ENCODE data around the gene CCDC73.
"Not testable (repeated sequence)": the region's sequence is repeated elsewhere in the genome, so short reads cannot be mapped to it uniquely, and the experiment has no call there.

CCDC73 gene

GRCh38 chr11:32698579-32698978, 95.9 kb downstream of the CCDC73 start:
- no peak for FAIRE-seq
- DNase-seq (ENCODE audit: insufficient read length): no peak
- TF ChIP-seq POLR2A (IDR thresholded peaks at IDR 0.05; ENCODE audit: low read depth, low read length) (no peak), TAF1 (IDR thresholded peaks at IDR 0.05; ENCODE audit: borderline replicate concordance, low read depth, low read length) (no peak), POLR2AphosphoS5 (IDR thresholded peaks at IDR 0.05; ENCODE audit: low read depth, low read length) (no peak)

- no peak for DNase-seq (ENCODE audit: insufficient read length)
- no peak for FAIRE-seq
- TF ChIP-seq POLR2AphosphoS5 (IDR thresholded peaks at IDR 0.05; ENCODE audit: low read depth, low read length) (no peak), TAF1 (IDR thresholded peaks at IDR 0.05; ENCODE audit: borderline replicate concordance, low read depth, low read length) (no peak), POLR2A (IDR thresholded peaks at IDR 0.05; ENCODE audit: low read depth, low read length) (no peak)
Observed at GRCh38 chr11:32671051-32671450, 123.4 kb downstream of the CCDC73 start.

GRCh38 chr11:32659672-32660071, 134.8 kb downstream of the CCDC73 start:
- TF ChIP-seq POLR2A (IDR thresholded peaks at IDR 0.05; ENCODE audit: low read depth, low read length): no peak
- TF ChIP-seq POLR2AphosphoS5 (IDR thresholded peaks at IDR 0.05; ENCODE audit: low read depth, low read length): no peak
- TF ChIP-seq TAF1 (IDR thresholded peaks at IDR 0.05; ENCODE audit: borderline replicate concordance, low read depth, low read length): no peak
- DNase-seq (ENCODE audit: insufficient read length) (no peak), FAIRE-seq (no peak)

GRCh38 chr11:32658639-32659406, 135.6 kb downstream of the CCDC73 start:
- TF ChIP-seq POLR2A (IDR thresholded peaks at IDR 0.05; ENCODE audit: low read depth, low read length): no peak
- FAIRE-seq (no peak), DNase-seq (ENCODE audit: insufficient read length) (no peak)

- no peak for FAIRE-seq
- DNase-seq (ENCODE audit: insufficient read length): no peak
- TF ChIP-seq POLR2AphosphoS5 (IDR thresholded peaks at IDR 0.05; ENCODE audit: low read depth, low read length): no peak
- no peak for TF ChIP-seq POLR2A (IDR thresholded peaks at IDR 0.05; ENCODE audit: low read depth, low read length)
- TF ChIP-seq TAF1 (IDR thresholded peaks at IDR 0.05; ENCODE audit: borderline replicate concordance, low read depth, low read length): no peak
Observed at GRCh38 chr11:32643526-32643925, 150.9 kb downstream of the CCDC73 start.

- FAIRE-seq: no peak
Observed at GRCh38 chr11:32641361-32641760, 153.1 kb downstream of the CCDC73 start.

DNA sequence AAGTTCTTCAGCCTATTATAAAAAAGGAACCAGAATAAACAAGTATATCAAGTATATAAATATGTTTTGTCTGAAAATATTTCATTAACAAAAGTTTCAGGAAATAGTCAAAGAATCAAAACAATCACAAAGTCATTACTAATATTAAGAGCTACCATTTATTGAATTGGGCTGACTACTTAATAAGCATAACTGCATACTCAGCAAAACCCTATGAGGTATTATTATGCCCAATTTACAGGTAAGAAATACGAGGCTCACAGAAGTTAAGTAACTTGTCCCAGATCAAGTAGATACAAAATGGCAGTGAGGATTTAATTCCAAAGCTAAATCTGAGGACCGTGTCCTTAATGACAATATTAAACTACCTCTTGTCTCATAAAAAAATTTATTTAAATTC, 158.6 kb downstream of the CCDC73 start:
- FAIRE-seq (no peak), DNase-seq (ENCODE audit: insufficient read length) (no peak)
- TF ChIP-seq TAF1 (IDR thresholded peaks at IDR 0.05; ENCODE audit: borderline replicate concordance, low read depth, low read length): no peak
- no peak for TF ChIP-seq POLR2AphosphoS5 (IDR thresholded peaks at IDR 0.05; ENCODE audit: low read depth, low read length)
- TF ChIP-seq POLR2A (IDR thresholded peaks at IDR 0.05; ENCODE audit: low read depth, low read length): no peak

More at GRCh38 chr11:32641361-32641760, 153.1 kb downstream of the CCDC73 start:
- no peak for DNase-seq (ENCODE audit: insufficient read length)
- TF ChIP-seq POLR2AphosphoS5 (IDR thresholded peaks at IDR 0.05; ENCODE audit: low read depth, low read length): no peak
- no peak for TF ChIP-seq POLR2A (IDR thresholded peaks at IDR 0.05; ENCODE audit: low read depth, low read length)
- TF ChIP-seq TAF1 (IDR thresholded peaks at IDR 0.05; ENCODE audit: borderline replicate concordance, low read depth, low read length): no peak

DNA sequence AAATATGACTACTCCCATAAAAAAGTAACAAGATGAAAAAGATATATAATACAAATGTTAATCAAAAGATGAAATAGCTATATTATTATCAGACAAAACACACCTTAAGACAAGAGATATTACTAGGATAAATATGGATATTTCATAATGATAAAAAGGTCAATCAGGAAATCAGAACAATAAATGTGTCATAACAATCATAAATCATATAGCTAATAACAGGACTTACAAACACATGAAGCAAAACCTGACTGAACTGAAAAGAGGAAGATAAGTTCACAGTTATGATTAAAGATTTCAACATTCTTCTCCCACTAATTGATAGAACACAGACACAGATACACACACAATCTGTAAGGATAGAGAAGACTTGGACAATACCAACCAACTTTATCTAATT, 163.6 kb downstream of the CCDC73 start:
- TF ChIP-seq POLR2A (IDR thresholded peaks at IDR 0.05; ENCODE audit: low read depth, low read length): no peak
- no peak for TF ChIP-seq POLR2AphosphoS5 (IDR thresholded peaks at IDR 0.05; ENCODE audit: low read depth, low read length)
- no peak for TF ChIP-seq TAF1 (IDR thresholded peaks at IDR 0.05; ENCODE audit: borderline replicate concordance, low read depth, low read length)
- FAIRE-seq (no peak), DNase-seq (ENCODE audit: insufficient read length) (no peak)

DNA sequence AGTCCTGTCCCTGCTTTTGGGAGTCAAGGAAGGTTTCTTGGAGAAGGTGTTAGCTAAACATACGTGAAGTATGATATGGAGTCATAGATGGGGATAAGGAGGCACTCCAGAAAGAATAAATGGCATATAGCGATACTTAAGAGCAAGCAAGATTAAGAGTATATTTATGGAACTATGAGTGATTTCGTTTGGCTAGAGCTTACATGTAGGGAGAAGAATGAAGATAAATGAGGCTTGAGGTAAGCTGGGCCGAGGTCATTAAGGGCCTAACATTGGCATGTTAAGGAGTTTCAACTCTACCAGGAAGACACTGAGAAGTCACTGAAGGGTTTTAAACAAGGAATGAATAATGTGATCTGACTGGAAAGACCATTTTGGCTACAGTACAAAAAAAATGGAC, 177.6 kb downstream of the CCDC73 start:
- TF ChIP-seq TAF1 (IDR thresholded peaks at IDR 0.05; ENCODE audit: borderline replicate concordance, low read depth, low read length) (no peak), POLR2A (IDR thresholded peaks at IDR 0.05; ENCODE audit: low read depth, low read length) (no peak), POLR2AphosphoS5 (IDR thresholded peaks at IDR 0.05; ENCODE audit: low read depth, low read length) (no peak)
- FAIRE-seq (no peak), DNase-seq (ENCODE audit: insufficient read length) (no peak)

DNA sequence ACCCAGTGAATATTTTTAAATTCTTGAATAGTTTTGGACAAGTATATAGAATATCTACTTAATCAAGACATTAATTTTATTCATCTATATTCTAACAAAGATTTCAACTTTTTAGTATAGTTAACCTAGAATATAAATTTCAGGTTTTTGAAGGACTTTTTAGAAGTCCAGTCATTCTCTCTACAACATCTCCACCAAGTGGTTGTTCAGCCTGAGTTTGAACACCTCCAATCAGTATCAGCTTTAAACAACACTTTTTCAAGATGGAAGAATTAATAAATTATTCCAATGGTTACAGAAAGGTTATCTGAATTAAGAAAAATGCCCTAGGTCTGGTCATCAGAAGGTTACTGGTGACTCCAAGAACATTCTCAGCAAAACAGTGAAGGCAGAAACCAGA, 179.0 kb downstream of the CCDC73 start:
- TF ChIP-seq POLR2AphosphoS5 (IDR thresholded peaks at IDR 0.05; ENCODE audit: low read depth, low read length) (no peak), POLR2A (IDR thresholded peaks at IDR 0.05; ENCODE audit: low read depth, low read length) (no peak), TAF1 (IDR thresholded peaks at IDR 0.05; ENCODE audit: borderline replicate concordance, low read depth, low read length) (no peak)
- FAIRE-seq: no peak

GRCh38 chr11:32613500-32614151, 180.8 kb downstream of the CCDC73 start:
- FAIRE-seq: peak; percentile 9
- no peak for DNase-seq (ENCODE audit: insufficient read length)
- TF ChIP-seq TAF1 (IDR thresholded peaks at IDR 0.05; ENCODE audit: borderline replicate concordance, low read depth, low read length): no peak
- no peak for TF ChIP-seq POLR2A (IDR thresholded peaks at IDR 0.05; ENCODE audit: low read depth, low read length)
- no peak for TF ChIP-seq POLR2AphosphoS5 (IDR thresholded peaks at IDR 0.05; ENCODE audit: low read depth, low read length)

More for the DNA sequence above, 179.0 kb downstream of the CCDC73 start:
- no peak for DNase-seq (ENCODE audit: insufficient read length)

GRCh38 chr11:32610797-32611352, 183.6 kb downstream of the CCDC73 start:
- FAIRE-seq: no peak
- no peak for TF ChIP-seq POLR2A (IDR thresholded peaks at IDR 0.05; ENCODE audit: low read depth, low read length)
- no peak for TF ChIP-seq POLR2AphosphoS5 (IDR thresholded peaks at IDR 0.05; ENCODE audit: low read depth, low read length)
- no peak for TF ChIP-seq TAF1 (IDR thresholded peaks at IDR 0.05; ENCODE audit: borderline replicate concordance, low read depth, low read length)
- DNase-seq (ENCODE audit: insufficient read length): no peak

DNA sequence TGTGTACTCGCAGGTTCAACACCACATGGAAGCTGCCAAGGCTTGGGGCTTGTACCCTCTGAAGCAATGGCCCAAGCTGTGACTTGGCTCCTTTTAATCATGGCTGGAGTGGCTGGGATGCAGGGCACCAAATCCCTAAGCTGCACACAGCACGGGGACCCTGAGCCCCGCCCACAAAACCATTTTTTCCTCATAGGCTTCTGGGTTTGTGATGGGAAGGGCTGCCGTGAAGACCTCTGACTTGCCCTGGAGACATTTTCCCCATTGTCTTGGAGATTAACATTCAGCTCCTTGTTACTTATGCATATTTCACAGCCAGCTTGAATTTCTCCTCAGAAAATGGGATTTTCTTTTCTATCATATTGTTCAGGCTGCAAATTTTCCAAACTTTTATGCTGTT, 185.6 kb downstream of the CCDC73 start:
- FAIRE-seq: peak; percentile 40
- DNase-seq (ENCODE audit: insufficient read length): not testable (repeated sequence)
